ENCODE data around the gene ZBTB24. TPM values are rescaled to one million over a fixed set of nuclear protein-coding genes. Genes with fewer than 3 reads are reported as not detected.

ZBTB24 gene
- total and polyA plus RNA-seq, 2 of the 13 experiments (the other 11 are each of a cell fraction or from before 2014, with no cell fraction given), result 1.5 to 6.2 TPM

GRCh38 chr6:109420751-109421150 lies 62.3 kb downstream of the ZBTB24 start (continued):
- TF ChIP-seq PRDM15 (CRISPR knock-in tag; IDR thresholded peaks at IDR 0.05), result no peak
- TF ChIP-seq ZNF138 (CRISPR knock-in tag; IDR thresholded peaks at IDR 0.05; ENCODE audit: low read depth), result no peak
- no peak for TF ChIP-seq ZNF263 (CRISPR knock-in tag; IDR thresholded peaks at IDR 0.05)
- TF ChIP-seq SCMH1 (CRISPR knock-in tag; IDR thresholded peaks at IDR 0.05; ENCODE audit: borderline replicate concordance), result no peak
- TF ChIP-seq ADNP (CRISPR knock-in tag; IDR thresholded peaks at IDR 0.05), result no peak
- TF ChIP-seq TSC22D2 (CRISPR knock-in tag; IDR thresholded peaks at IDR 0.05; ENCODE audit: borderline replicate concordance), result no peak
- TF ChIP-seq ZNF788 (CRISPR knock-in tag; IDR thresholded peaks at IDR 0.05; ENCODE audit: borderline replicate concordance), result no peak
- no peak for TF ChIP-seq ZBTB20 (CRISPR knock-in tag; IDR thresholded peaks at IDR 0.05; ENCODE audit: borderline replicate concordance, low read depth)
- no peak for TF ChIP-seq ZNF652 (CRISPR knock-in tag; IDR thresholded peaks at IDR 0.05; ENCODE audit: borderline replicate concordance, low read depth)
- TF ChIP-seq ZBTB2 (CRISPR knock-in tag; IDR thresholded peaks at IDR 0.05; ENCODE audit: low read depth), result no peak
- TF ChIP-seq MTF2 (CRISPR knock-in tag; IDR thresholded peaks at IDR 0.05; ENCODE audit: borderline replicate concordance), result no peak
- no peak for TF ChIP-seq THAP9 (CRISPR knock-in tag; IDR thresholded peaks at IDR 0.05; ENCODE audit: borderline replicate concordance)
- no peak for TF ChIP-seq TRIM22 (IDR thresholded peaks at IDR 0.05)
- no peak for TF ChIP-seq ZNF839 (CRISPR knock-in tag; IDR thresholded peaks at IDR 0.05; ENCODE audit: borderline replicate concordance)
